ENCODE data around the gene ZNF518A.
"Not testable (repeated sequence)": the region's sequence is repeated elsewhere in the genome, so short reads cannot be mapped to it uniquely, and the experiment has no call there.

Gene ZNF518A

DNA sequence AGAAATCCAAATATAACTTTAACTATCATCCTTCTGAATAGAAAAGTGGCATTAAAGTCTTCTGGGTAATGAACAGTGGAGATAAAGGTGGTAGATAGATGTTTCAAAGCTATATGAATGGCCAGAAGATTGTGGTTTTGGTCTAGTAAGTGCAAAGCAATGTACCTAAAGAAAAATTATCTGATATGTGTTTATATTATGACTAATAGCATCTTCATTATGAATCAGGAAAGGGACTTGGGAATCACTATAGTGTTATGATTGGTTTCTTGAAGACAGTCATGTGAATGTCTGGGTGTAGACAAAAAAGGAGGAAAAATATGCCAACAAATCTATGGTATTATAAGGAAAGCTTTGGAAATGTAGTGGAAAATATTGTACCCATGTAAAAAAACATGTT, 3.0 kb downstream of the ZNF518A start:
- no peak for DNase-seq

DNA sequence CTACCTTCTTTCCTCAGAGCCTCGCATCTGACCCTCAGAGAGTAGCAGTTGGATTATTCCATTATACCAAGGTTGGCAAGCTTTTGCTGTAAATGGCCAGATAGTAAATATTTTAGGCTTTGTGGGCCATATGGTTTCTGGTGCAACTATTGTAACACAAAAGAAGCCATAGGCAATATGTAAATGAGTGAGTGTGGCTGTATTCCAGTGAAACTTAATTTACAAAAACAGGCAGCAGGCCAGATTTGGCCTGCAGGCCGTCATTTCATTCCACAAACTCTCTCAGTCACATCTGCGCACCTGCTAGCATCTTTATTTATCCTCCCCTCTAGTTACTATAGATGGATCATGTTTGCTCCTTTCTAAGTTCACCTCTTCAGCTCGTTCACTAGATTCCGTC, 6.7 kb downstream of the ZNF518A start:
- no peak for DNase-seq

DNA sequence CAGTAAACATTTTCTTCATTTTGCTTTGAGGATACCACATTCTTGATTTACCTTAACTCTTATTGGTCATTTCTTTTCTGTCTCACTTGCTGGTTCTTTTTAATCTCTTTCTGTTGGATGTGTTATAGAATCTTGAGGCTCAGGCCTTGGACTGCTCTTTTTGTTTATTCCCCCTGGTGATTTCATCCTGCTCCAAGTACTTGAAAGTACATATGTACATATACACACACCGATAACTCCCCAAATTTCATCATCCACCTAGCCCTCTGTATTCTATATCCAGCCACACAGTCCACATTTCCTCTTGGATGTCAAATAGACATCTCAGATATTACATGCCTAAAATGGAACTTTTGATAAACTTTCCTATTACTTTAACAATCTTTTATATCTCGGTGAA, 7.5 kb downstream of the ZNF518A start:
- no peak for DNase-seq

DNA sequence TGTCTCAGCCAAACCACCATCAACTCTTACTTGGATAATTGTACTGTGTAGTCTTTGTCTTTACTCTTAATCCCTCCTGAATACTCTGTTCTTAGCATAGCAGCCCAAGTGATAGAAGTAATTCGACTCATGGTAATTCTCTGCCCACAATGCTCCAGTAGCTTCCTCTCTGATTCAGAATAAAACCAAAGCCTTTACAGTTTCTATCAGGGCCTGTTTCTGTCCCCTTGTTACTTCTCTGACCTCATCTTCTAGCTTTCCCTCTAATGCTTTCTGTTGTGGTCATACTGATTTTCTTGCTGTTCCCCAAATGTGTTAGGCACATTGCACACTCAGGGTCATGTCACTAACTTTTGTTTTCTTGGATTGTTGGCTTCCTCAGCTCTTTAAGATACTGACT, 8.0 kb downstream of the ZNF518A start:
- DNase-seq: no peak

DNA sequence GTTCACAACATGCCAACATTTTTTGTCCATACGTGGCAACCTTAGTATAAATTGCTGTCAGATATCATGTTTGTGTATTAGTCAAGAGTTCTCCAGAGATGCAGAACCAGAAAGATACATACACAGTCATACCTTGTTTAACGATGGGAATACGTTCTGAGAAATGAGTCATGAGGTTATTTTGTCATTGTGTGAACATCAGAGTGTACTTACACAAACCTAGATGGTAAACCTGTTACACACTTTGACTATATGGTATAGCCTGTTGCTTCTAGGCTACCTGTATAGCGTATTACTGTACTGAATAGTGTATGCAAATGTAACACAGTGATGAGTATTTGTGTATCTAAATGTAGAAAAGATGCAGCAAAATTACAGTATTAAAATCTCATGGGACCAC, 22.3 kb downstream of the ZNF518A start:
- DNase-seq: no peak

DNA sequence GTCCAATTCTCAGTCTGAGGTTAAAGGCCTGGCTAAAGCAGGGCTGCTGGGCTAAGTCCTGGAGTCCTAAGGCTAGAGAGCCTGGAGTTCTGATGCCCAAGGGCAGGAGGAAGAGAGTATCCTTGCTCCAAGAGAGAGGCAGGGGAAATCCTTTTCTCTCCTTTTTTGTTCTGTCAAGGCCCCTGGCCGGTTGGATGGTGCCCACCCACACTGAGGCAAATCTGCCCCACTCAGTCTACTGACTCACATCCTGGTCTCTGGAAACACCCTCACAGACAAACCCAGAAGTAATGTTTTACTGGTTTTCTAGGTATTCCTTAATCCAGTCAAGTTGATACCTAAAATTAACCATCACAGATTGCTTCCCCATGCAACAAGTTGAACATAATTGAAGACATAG, 23.0 kb downstream of the ZNF518A start:
- no peak for DNase-seq

DNA sequence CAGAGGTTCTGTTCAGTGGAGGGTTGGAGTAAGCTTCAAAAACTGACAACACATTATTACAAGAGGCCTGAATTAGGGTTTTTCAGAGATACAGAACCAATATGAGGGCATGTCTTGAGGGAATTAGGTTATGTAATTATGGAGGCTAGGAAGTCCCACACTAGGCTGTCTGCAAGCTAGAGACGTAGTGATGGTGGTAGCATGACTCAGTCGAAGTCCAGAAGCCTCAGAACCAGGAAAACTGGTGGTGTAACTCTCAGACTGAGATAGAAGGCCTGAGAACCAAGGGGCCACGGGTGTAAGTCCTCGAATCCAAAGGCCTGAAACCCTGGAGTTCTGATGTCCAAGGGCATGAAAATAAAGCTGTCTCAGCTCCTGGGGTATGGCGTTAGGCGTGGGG, 35.6 kb downstream of the ZNF518A start:
- no peak for DNase-seq

DNA sequence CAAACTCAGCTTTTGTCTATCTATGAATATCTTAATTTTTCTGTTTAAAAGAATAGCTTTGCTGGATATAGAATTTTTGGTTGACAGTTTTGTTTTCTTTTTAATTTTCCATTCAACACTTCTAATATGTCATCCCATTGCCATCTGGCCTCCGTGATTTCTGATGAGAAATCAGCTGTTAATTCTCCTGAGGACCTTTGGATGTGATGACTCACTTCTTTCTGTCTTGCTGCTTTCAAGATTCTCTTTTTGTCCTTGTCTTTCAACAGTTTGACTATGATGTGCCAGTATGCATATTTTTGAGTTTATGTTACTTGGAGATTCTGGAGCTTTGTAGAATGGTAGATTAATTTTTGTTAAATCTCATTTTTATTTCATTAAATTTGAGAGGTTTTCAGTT, 38.4 kb downstream of the ZNF518A start:
- no peak for DNase-seq

DNA sequence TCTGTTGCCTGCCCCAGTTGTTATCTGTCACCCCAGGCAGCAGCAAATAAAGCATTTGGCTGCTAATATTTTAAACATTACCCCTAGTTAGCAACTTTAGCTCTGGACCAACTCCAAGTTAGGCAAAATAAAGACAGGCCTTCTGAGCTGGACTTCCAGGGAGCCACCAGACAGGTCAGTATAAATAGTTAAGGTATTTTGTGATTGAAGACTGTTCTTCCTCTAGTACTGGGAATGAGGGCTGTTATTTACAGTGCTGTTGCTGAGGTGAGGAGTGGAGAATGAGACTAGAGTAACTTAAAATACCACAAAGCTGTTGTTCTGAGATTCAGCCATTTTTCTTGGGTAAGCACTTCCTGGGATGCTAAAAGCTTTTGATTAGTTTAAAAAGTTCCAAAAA, 40.1 kb downstream of the ZNF518A start:
- no peak for DNase-seq

- no peak for DNase-seq
Observed at GRCh38 chr10:96172666-96173065, 42.6 kb downstream of the ZNF518A start.

GRCh38 chr10:96176985-96177384, 46.9 kb downstream of the ZNF518A start:
- DNase-seq: no peak

GRCh38 chr10:96188421-96188820, 58.3 kb downstream of the ZNF518A start:
- DNase-seq: no peak

DNA sequence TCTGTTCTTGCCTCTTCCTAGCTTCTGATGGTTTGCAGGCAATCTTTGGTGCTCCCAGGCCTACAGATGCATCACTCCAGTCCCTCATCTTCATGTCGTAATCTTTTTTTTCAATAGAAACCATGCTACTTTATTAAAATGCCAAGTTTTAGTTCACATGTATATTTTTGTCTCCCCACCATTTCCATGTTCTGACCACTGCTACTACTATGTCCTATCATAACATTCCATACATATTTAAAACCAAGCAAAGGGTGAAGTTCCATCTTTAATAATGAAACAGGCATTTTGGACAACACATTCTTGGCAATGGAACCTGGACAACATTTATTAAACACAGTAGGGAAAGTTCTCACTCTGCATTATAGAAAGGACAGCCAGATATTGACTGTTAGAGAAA, 58.8 kb downstream of the ZNF518A start:
- DNase-seq: no peak

- DNase-seq: not testable (repeated sequence)
Observed at GRCh38 chr10:96189505-96189904, 59.4 kb downstream of the ZNF518A start.

GRCh38 chr10:96201525-96201924, 71.4 kb downstream of the ZNF518A start:
- DNase-seq: no peak

DNA sequence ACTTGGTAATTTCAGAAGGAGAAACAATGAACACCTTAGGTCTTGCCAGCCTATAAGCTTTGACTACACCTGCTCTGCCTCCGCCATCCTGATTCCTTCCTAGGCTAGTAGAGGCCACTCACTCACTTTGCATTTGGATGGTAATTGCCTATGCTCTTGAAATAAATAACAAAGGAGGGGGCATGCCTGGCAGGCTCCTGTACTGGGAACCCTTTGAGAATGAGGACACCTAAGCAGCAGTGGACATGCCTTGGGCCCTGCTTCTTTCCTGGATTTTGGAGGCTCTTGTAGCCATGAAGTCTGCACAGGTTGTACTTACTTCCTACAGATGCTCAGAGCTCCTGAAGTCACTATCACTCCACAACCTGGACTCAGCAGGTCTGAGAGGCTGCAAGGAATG, 75.5 kb downstream of the ZNF518A start:
- DNase-seq: no peak

DNA sequence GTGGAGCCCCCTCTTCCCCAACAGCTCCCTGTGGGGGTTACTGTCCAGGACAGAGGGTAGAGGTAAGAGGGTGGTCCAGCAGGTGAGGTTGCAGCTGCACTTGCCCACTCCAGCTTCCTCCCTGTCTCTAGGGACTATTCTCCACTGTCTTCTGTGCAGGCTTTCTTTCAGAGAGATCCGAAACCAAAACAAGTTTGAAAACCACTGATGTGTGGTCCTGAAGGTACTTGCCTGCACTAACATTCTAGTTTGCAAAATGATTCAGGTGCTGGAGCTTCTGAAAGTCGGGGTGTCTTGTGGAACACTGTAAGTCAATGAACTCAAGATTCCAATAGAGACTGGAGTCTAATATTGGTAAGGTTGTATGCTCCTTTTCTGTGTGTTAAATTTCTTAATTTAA, 78.2 kb downstream of the ZNF518A start:
- DNase-seq: no peak

- no peak for DNase-seq
Observed at GRCh38 chr10:96208946-96209345, 78.8 kb downstream of the ZNF518A start.

DNA sequence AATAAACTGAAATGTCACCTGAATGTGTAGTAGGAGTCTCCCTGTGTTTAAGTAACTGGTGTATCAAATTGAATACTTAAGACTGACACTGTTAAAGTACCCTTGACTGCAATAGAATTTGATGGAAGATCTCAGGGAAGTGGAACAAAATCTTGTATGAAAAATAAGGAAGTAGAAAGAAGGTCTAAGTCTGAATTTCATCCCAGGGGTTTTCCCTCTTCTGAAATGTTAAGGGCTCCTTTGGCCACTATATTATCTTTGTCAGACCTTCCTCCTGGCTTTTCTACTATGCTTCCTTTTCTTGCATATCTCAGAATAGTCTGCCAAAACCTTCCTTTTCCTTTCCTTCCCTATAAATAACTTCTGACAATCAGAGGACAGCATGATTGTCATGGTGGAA, 81.7 kb downstream of the ZNF518A start:
- no peak for DNase-seq

GRCh38 chr10:96212911-96213310, 82.8 kb downstream of the ZNF518A start:
- no peak for DNase-seq

Measured in retina (tissue), 1 donor.